ENCODE data around the gene ATP6AP1. TPM values are rescaled to one million over a fixed set of nuclear protein-coding genes. Genes with fewer than 3 reads are reported as not detected.

Gene ATP6AP1
- total and polyA plus RNA-seq, 9 of the 15 experiments (the other 6 are each of a cell fraction or from before 2014, with no cell fraction given) = 8.3 to 90.5 (median 52.9) TPM

DNA sequence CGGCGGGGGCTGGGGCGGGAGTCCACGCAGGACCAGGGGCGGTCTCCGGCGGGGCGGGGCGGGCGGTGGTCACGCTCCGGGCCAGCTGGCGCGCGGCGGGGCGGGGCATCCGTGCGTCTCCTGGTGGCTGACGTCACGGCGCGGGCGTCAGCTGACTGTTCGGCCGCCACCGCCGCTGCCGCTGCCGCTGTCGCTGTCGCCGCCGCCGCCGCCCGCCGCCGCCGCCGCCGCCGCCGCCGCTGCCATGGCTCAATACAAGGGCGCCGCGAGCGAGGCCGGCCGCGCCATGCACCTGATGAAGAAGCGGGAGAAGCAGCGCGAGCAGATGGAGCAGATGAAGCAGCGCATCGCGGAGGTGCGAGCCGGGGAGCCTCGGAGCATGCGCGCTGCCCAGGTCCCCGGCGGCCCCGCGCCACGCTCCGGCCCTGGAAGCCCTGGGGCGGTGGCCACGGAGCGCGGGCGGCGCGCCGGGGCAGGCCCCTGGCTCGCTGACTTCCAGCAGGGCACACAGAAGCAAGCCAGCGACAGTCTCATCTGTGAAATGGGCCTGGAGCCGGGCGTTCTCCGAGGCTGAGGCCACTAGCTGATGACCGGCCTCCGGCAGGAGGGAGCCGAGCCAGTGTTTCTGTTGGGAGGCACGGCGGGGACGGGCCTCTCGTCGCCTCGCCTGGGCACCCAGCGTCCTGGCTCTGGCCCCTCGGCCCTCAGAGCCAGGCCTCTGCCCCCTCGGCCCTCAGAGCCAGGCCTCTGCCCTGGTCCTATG is 15.7 kb downstream of the ATP6AP1 start, which contains the start of gene FAM50A (continued):
- TF ChIP-seq, protein P1, sequence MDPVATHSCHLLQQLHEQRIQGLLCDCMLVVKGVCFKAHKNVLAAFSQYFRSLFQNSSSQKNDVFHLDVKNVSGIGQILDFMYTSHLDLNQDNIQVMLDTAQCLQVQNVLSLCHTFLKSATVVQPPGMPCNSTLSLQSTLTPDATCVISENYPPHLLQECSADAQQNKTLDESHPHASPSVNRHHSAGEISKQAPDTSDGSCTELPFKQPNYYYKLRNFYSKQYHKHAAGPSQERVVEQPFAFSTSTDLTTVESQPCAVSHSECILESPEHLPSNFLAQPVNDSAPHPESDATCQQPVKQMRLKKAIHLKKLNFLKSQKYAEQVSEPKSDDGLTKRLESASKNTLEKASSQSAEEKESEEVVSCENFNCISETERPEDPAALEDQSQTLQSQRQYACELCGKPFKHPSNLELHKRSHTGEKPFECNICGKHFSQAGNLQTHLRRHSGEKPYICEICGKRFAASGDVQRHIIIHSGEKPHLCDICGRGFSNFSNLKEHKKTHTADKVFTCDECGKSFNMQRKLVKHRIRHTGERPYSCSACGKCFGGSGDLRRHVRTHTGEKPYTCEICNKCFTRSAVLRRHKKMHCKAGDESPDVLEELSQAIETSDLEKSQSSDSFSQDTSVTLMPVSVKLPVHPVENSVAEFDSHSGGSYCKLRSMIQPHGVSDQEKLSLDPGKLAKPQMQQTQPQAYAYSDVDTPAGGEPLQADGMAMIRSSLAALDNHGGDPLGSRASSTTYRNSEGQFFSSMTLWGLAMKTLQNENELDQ (CRISPR knock-in tag; IDR thresholded peaks at IDR 0.05; ENCODE audit: borderline replicate concordance) = no peak
- TF ChIP-seq ZNF780A (CRISPR knock-in tag; IDR thresholded peaks at IDR 0.05) (no peak), CBFA2T3 (IDR thresholded peaks at IDR 0.05) (no peak), MYC (IDR thresholded peaks at IDR 0.05; ENCODE audit: low read depth, low read length) (peak; percentile 44; the same call in 1 of the 2 replicates), MYC (CRISPR knock-in tag; IDR thresholded peaks at IDR 0.05; ENCODE audit: borderline replicate concordance, low read depth) (no peak), NRF1 (conservative IDR thresholded peaks at IDR 0.05 in 1 of 2, IDR thresholded peaks at IDR 0.05 in 1 of 2) (peak; percentile 87 to 90; a peak in 3 of 4 replicates), DACH1 (IDR thresholded peaks at IDR 0.05; ENCODE audit: partially characterized antibody) (no peak), CREM (IDR thresholded peaks at IDR 0.05; ENCODE audit: low read depth) (peak; percentile 88), ZNF174 (CRISPR knock-in tag; IDR thresholded peaks at IDR 0.05) (no peak), POLR2AphosphoS5 (IDR thresholded peaks at IDR 0.05; ENCODE audit: control insufficient read depth, insufficient read depth, low read depth, low read length) (no peak), SIN3A (IDR thresholded peaks at IDR 0.05; ENCODE audit: borderline replicate concordance in 2 of 2, control insufficient read depth in 1 of 2, low read depth in 2 of 2, low read length in 2 of 2) (peak in 1 of 2 experiments; percentile 75; a peak in 1 of 4 replicates), SREBF1 (IDR thresholded peaks at IDR 0.05; ENCODE audit: borderline replicate concordance, low read depth, low read length) (no peak), SIN3B (IDR thresholded peaks at IDR 0.05; ENCODE audit: low read depth) (peak; percentile 85; the same call in 1 of the 2 replicates), XRCC5 (IDR thresholded peaks at IDR 0.05; ENCODE audit: low read depth, low read length) (no peak)
- TF ChIP-seq, protein P2, sequence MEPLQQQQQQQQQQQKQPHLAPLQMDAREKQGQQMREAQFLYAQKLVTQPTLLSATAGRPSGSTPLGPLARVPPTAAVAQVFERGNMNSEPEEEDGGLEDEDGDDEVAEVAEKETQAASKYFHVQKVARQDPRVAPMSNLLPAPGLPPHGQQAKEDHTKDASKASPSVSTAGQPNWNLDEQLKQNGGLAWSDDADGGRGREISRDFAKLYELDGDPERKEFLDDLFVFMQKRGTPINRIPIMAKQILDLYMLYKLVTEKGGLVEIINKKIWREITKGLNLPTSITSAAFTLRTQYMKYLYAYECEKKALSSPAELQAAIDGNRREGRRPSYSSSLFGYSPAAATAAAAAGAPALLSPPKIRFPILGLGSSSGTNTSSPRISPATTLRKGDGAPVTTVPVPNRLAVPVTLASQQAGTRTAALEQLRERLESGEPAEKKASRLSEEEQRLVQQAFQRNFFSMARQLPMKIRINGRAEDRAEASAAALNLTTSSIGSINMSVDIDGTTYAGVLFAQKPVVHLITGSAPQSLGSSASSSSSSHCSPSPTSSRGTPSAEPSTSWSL (CRISPR knock-in tag; IDR thresholded peaks at IDR 0.05; ENCODE audit: borderline replicate concordance) = no peak
- TF ChIP-seq, protein P3, sequence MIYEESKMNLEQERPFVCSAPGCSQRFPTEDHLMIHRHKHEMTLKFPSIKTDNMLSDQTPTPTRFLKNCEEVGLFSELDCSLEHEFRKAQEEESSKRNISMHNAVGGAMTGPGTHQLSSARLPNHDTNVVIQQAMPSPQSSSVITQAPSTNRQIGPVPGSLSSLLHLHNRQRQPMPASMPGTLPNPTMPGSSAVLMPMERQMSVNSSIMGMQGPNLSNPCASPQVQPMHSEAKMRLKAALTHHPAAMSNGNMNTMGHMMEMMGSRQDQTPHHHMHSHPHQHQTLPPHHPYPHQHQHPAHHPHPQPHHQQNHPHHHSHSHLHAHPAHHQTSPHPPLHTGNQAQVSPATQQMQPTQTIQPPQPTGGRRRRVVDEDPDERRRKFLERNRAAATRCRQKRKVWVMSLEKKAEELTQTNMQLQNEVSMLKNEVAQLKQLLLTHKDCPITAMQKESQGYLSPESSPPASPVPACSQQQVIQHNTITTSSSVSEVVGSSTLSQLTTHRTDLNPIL (CRISPR knock-in tag; IDR thresholded peaks at IDR 0.05) = no peak
- TF ChIP-seq, protein P4, sequence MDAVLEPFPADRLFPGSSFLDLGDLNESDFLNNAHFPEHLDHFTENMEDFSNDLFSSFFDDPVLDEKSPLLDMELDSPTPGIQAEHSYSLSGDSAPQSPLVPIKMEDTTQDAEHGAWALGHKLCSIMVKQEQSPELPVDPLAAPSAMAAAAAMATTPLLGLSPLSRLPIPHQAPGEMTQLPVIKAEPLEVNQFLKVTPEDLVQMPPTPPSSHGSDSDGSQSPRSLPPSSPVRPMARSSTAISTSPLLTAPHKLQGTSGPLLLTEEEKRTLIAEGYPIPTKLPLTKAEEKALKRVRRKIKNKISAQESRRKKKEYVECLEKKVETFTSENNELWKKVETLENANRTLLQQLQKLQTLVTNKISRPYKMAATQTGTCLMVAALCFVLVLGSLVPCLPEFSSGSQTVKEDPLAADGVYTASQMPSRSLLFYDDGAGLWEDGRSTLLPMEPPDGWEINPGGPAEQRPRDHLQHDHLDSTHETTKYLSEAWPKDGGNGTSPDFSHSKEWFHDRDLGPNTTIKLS (IDR thresholded peaks at IDR 0.05; ENCODE audit: borderline replicate concordance, low read depth) = 0 out of 2 replicates have a peak, but pooled peaks have one; percentile 31

Measured in K562 (cell line).